Measurements from ENCODE around the gene ANKS1A.

- TF ChIP-seq CTCF (IDR thresholded peaks at IDR 0.05) (no peak), POLR2A (IDR thresholded peaks at IDR 0.05) (no peak)
Measured at GRCh38 chr6:35054743-35055130, 165.7 kb downstream of the ANKS1A start.
